Measurements from ENCODE around the gene PLEKHO1.

GRCh38 chr1:150164224-150164623, 14.5 kb downstream of the PLEKHO1 start:
- TF ChIP-seq, protein P1, sequence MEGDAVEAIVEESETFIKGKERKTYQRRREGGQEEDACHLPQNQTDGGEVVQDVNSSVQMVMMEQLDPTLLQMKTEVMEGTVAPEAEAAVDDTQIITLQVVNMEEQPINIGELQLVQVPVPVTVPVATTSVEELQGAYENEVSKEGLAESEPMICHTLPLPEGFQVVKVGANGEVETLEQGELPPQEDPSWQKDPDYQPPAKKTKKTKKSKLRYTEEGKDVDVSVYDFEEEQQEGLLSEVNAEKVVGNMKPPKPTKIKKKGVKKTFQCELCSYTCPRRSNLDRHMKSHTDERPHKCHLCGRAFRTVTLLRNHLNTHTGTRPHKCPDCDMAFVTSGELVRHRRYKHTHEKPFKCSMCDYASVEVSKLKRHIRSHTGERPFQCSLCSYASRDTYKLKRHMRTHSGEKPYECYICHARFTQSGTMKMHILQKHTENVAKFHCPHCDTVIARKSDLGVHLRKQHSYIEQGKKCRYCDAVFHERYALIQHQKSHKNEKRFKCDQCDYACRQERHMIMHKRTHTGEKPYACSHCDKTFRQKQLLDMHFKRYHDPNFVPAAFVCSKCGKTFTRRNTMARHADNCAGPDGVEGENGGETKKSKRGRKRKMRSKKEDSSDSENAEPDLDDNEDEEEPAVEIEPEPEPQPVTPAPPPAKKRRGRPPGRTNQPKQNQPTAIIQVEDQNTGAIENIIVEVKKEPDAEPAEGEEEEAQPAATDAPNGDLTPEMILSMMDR (IDR thresholded peaks at IDR 0.05), result no peak
- TF ChIP-seq GABPA (IDR thresholded peaks at IDR 0.05; ENCODE audit: low read depth), result no peak
- TF ChIP-seq, protein P2, sequence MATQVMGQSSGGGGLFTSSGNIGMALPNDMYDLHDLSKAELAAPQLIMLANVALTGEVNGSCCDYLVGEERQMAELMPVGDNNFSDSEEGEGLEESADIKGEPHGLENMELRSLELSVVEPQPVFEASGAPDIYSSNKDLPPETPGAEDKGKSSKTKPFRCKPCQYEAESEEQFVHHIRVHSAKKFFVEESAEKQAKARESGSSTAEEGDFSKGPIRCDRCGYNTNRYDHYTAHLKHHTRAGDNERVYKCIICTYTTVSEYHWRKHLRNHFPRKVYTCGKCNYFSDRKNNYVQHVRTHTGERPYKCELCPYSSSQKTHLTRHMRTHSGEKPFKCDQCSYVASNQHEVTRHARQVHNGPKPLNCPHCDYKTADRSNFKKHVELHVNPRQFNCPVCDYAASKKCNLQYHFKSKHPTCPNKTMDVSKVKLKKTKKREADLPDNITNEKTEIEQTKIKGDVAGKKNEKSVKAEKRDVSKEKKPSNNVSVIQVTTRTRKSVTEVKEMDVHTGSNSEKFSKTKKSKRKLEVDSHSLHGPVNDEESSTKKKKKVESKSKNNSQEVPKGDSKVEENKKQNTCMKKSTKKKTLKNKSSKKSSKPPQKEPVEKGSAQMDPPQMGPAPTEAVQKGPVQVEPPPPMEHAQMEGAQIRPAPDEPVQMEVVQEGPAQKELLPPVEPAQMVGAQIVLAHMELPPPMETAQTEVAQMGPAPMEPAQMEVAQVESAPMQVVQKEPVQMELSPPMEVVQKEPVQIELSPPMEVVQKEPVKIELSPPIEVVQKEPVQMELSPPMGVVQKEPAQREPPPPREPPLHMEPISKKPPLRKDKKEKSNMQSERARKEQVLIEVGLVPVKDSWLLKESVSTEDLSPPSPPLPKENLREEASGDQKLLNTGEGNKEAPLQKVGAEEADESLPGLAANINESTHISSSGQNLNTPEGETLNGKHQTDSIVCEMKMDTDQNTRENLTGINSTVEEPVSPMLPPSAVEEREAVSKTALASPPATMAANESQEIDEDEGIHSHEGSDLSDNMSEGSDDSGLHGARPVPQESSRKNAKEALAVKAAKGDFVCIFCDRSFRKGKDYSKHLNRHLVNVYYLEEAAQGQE (IDR thresholded peaks at IDR 0.05; ENCODE audit: low read depth, low read length), result no peak
- no peak for TF ChIP-seq POLR2AphosphoS5 (IDR thresholded peaks at IDR 0.05; ENCODE audit: low read depth, low read length)
- TF ChIP-seq FOXJ3 (CRISPR knock-in tag; IDR thresholded peaks at IDR 0.05), result no peak
- no peak for TF ChIP-seq ELF1 (IDR thresholded peaks at IDR 0.05)
- TF ChIP-seq FOXM1 (IDR thresholded peaks at IDR 0.05; ENCODE audit: low read depth), result no peak
- no peak for TF ChIP-seq YY1 (IDR thresholded peaks at IDR 0.05; ENCODE audit: low read depth)
- no peak for TF ChIP-seq EZH2phosphoT487 (IDR thresholded peaks at IDR 0.05; ENCODE audit: borderline replicate concordance, low read depth)
- TF ChIP-seq CHD2 (IDR thresholded peaks at IDR 0.05; ENCODE audit: low read length, partially characterized antibody), result no peak
- TF ChIP-seq RCOR1 (IDR thresholded peaks at IDR 0.05; ENCODE audit: low read length), result no peak
- no peak for TF ChIP-seq TEAD4 (IDR thresholded peaks at IDR 0.05; ENCODE audit: borderline replicate concordance, insufficient read depth)
- TF ChIP-seq FOSL2 (IDR thresholded peaks at IDR 0.05; ENCODE audit: borderline replicate concordance, low read depth), result no peak
- no peak for TF ChIP-seq RAD21 (IDR thresholded peaks at IDR 0.05; ENCODE audit: low read length)
